Stimulated activated CD8-positive, alpha-beta memory T cell treated with anti-CD3 and anti-CD28 coated beads, Interleukin-12 subunit alpha, Interleukin-12 subunit beta, amount 100 ng/mL, for 24 hours (primary cell): Measurements from ENCODE around the gene DNAJC18.
"Not testable (repeated sequence)": the region's sequence is repeated elsewhere in the genome, so short reads cannot be mapped to it uniquely, and the experiment has no call there.

ENCODE experiments used
- DNase-seq: peaks from one replicate; pipeline ENCODE4 v3.0.0-alpha.2; 2020; ENCODE audit errors: extremely low read depth

Gene DNAJC18

GRCh38 chr5:139461176-139461575 is 21.9 kb upstream of the DNAJC18 start:
- no peak for DNase-seq

GRCh38 chr5:139460455-139460854 is 21.1 kb upstream of the DNAJC18 start:
- no peak for DNase-seq

DNA sequence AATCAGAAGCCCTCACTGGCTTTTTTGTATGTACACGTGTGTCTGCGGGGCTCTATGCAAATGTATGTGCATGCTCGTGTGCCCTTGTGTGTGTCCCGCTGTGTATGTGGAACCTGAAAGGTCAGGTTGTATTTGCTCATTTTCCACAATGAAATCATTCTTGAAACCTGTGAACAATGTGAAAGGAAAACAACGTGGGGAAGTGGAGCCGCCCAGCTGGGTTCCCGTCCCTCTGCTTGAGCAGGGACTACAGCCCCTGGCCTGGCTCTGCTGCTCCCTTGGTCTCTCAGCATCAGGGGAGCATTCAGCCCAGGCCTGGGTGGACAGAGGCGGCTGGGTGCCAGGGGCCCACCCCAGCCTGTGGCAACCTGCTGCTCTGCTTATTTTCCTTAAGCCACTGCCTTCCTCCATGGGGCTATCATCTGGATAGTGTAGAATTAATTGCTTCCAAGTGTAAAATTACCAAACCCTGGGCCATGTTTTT is 20.2 kb upstream of the DNAJC18 start:
- no peak for DNase-seq

- DNase-seq: no peak
Measured at GRCh38 chr5:139458580-139459407, 19.5 kb upstream of the DNAJC18 start.

- DNase-seq: no peak
Measured at GRCh38 chr5:139457653-139458306, 18.5 kb upstream of the DNAJC18 start.

- no peak for DNase-seq
Measured at GRCh38 chr5:139457241-139457640, 17.9 kb upstream of the DNAJC18 start.

- DNase-seq: no peak
Measured at GRCh38 chr5:139456776-139457175, 17.5 kb upstream of the DNAJC18 start.

GRCh38 chr5:139454568-139455290 is 15.4 kb upstream of the DNAJC18 start:
- no peak for DNase-seq

DNA sequence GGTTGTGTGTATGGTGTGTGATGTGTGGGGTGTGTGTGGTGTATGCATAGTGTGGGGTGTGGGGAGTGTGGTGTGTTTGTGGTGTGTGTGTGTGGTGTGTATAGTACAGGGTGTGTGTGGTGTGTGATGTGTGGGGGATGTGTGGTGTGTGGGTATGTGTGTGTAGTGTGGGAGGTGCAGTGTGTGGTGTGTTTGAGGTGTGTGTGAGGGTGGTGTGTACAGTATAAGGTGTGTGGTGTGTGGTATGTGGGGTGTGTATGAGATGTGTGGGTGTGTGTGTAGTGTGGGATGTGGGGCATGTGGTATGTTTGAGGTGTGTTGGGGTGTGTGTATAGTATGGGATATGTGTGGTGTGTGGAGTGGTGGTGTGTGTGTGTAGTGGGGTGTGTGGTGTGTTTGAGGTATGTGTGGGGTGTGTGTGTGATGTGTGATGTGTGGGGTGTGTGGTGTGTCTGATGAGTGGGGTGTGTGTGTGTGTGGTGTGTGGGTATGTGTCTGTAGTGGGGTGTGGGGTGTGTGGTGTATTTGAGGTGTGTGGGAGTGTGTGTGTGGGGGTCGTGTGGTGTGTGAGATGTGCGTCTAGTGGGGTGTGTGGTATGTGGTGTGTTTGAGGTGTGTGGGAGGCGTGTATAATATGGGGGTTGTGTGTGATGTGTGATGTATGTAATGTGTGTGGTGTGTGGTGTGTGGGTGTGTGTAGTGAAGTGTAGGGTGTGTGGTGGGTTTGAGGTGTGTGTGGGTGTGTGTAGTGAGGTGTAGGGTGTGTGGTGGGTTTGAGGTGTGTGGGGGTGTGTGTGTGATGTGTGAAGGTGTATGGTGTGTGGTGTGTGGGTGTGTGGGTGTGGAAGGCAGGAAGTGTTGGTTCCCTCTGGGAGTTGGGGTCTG is 14.6 kb upstream of the DNAJC18 start:
- DNase-seq: no peak

DNA sequence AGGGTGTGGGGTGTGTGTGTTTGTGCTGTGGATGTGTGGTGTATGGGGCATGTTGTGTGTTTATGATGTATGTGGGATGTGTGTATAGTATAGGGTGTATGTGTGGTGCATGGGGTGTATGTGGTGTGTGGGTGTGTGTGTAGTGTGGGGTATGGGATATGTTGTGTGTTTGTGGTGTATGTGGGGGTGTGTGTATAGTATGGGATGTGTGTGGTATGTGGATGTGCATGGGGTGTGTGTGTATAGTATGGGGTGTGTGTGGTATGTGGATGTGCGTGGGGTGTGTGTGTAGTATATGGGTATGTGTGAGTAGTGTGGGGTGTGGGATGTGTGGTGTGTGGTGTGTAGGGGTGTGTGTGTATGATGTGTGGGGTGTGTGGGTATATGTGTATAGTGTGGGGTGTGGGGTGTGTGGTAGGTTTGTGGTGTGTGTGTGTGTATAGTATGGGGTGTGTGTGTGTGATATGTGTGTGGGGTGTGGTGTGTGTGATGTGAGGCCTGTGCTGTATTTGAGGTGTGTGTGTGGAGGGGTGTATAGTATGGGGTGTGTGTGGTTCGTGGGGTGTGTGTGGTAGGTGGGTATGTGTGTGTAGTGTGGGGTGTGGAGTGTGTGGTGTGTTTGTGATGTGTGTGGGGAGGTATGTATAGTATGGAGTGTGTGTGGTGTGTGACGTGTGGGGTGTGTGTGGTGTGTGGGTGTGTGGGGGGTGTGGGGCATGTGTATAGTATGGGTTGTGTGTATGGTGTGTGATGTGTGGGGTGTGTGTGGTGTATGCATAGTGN is 12.7 kb upstream of the DNAJC18 start:
- DNase-seq: no peak

- DNase-seq: no peak
Measured at GRCh38 chr5:139451176-139451575, 11.9 kb upstream of the DNAJC18 start.

GRCh38 chr5:139446956-139447779 is 7.8 kb upstream of the DNAJC18 start:
- no peak for DNase-seq

GRCh38 chr5:139445325-139446170 is 6.2 kb upstream of the DNAJC18 start:
- DNase-seq: no peak

DNA sequence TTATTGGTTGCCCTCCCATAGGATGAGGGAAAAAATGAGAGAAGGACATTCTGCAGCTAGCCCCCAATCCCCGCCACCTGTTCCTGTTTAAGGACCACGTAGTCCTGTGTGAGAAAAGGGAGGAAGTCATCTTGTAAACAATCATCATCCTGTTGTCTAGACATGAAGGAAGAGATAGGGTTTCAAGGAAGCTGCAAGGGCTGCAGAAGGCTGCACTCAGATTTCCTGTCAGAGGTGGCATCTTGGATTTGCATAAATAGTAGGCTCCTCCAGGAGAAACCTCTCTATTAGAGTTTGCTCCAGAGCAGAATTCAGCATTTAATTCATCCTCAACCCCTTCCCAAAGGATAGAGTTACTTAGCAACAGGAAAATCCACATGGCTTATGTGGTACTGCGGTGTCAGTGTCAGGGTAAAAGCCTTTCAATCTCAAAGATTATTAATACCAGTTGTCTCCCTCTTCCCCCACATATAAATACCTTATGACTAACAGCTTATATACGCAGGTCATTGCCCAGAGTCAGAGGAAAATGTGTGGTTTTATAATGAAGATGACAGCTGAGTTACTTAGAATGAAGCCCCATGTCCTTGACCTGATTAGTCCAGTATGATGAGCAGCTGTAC is 4.6 kb upstream of the DNAJC18 start:
- DNase-seq: no peak

GRCh38 chr5:139440416-139440815 is 1.1 kb upstream of the DNAJC18 start:
- DNase-seq: not testable (repeated sequence)

DNA sequence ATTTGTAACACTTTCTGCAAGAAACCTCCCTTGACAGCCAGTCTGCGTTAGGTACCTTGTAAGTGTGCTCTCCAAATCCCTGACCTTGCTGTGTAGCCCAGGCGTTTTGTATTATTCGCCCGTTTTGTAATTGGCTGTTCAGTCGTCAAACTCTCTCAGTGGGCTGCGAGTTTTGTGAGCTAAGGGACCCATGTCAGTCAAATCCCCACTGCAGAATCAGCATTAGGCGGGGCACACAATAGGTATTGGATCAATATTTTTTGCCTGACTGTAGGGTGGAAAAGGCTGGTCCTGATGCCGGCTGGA is 665 bp downstream of the DNAJC18 start:
- DNase-seq: no peak

DNA sequence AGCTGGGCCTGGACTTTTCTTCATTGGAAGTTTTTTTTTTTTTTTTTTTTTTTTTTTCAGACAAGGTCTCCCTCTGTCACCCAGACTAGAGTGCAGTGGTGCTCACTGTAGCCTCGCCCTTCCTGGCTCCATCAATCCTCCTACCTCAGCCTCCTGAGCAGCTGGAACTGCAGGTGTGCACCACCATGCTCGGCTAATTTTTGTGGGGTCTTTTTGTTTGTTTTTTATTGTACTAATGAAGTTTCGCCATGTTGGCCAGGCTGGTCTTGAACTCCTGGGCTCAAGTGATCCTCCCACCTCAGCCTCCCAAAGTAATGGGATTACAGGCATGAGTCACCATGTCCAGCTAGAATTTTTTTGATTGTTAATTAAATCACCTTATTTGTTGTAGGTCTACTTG is 3.6 kb downstream of the DNAJC18 start:
- no peak for DNase-seq

DNA sequence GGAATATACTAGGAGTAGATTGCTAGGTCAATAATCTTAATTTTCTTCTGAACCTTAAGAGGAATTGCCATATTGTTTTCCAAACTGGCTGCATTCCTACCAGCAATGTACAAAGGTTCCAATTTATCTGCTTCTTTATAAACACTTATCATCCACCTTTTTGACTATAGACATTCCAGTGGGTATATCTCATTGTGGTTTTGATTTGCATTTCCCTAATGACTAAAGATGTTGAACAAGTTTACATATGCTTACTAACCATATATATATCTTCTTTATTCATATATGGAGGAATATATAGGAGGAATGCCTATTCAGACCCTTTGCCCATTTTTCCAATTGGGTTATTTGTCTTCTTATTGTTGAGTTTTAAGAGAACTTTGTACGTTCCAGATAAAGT is 7.6 kb downstream of the DNAJC18 start:
- DNase-seq: no peak

DNA sequence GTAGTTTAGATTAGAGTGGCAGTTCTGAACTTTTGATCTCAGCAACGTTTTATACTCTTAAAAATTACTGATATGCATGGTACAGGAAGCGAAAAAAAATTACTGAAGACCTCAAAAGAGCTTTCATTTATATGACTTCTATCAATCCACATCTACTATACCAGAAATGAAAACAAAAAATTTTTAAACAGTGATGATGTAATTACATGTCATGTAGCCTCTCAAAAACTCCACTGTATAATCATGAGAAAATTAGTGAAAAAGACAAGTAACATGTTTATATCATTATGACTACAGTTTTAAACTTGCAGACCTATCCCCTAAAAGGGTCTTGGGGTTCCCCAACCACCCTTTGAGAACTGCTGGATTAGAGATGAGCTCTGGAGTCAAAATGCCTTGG is 9.3 kb downstream of the DNAJC18 start:
- no peak for DNase-seq
